Measurements from ENCODE around the gene KANSL1L. TPM values are rescaled to one million over a fixed set of nuclear protein-coding genes. Genes with fewer than 3 reads are reported as not detected.

KANSL1L gene
- total and polyA plus RNA-seq, 10 of the 15 experiments (the other 5 are each of a cell fraction or from before 2014, with no cell fraction given), result 1.2 to 9.5 (median 3.7) TPM

DNA sequence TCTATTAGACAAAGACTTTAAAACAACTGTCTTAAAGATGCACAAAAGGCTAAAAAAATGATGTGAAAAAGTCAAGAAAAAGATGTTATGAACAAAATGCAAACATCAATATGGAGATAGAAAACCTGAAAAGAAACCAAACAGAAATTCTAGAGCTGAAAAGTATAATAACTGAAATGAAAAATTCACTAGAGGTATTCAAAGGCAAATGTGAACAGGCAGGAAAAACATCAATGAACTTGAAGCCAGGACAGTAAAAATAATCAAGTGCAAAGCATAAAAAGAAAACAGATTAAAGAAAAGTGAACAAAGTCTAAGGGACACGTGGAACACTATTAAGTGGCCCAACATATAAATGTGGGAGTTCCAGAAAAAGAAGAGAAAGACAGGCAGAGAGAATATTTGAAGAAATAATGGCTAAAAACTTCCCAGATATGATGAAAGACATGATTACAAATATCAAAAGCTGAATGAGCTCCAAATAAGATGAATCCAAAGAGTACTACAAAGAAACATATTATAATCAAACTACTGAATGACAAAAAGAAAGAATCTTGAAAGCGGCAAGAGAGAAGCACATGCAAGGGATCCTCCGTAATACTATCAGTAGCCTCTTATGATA is 57.5 kb downstream of the KANSL1L start:
- H4K20me1 ChIP-seq (ENCODE audit: control insufficient read depth, insufficient read depth), result no peaks in the 10 kb centered on the region
- ChIA-PET RAD21 (ENCODE audit: unreplicated experiment) (no interaction called here), POLR2A (no interaction called here), CTCF (interaction anchor here (1.0 kb wide), 2 partner anchors 9 to 14 kb away, joined by 3 to 4 read pairs; no protein-coding TSS in a partner anchor), SMC1A (ENCODE audit: uncharacterized antibody, unreplicated experiment) (interaction anchor here (1.0 kb wide), 1 partner anchor 43 kb away, joined by 4 read pairs; no protein-coding TSS in a partner anchor)
- no TSS peak for BruUV-seq (replicated peaks)
- no peaks in the 10 kb centered on the region; the same call in 1 of the 3 replicates for H3K9me3 ChIP-seq (replicated peaks; ENCODE audit: control insufficient read depth, insufficient read depth, low read length)
- no peak for TF ChIP-seq NBN (IDR thresholded peaks at IDR 0.05)
- 0 out of 2 replicates have a peak, but pooled peaks have one; percentile 30 for TF ChIP-seq CBX5 (IDR thresholded peaks at IDR 0.05; ENCODE audit: low read depth)
- intact Hi-C loops (cut with micrococcal nuclease; ENCODE audit: unreplicated experiment), result no loop called here
- no peak overlapping the region for H3K27ac ChIP-seq (ENCODE audit: control insufficient read depth, insufficient read depth)
- FAIRE-seq (no peak), ATAC-seq (no peak), DNase-seq (ENCODE audit: low read depth, low spot score) (no peak)
- H3K4me3 ChIP-seq, result no peak overlapping the region
- no peaks in the 10 kb centered on the region for H3K27me3 ChIP-seq (replicated peaks in 1 of 2; ENCODE audit: control insufficient read depth in 2 of 2, insufficient read depth in 2 of 2, low read length in 1 of 2)
- no peaks in the 10 kb centered on the region for H3K79me2 ChIP-seq (ENCODE audit: control insufficient read depth, insufficient read depth, low read length)
- 67% methylated on average over 3 of the region's 3 CpGs for WGBS (ENCODE audit: insufficient coverage, insufficient replicate concordance, low lambda C conversion rate, missing lambda C conversion rate)
- no peak overlapping the region for H3K4me2 ChIP-seq (ENCODE audit: control insufficient read depth, insufficient read depth)
- H2AFZ ChIP-seq (ENCODE audit: control insufficient read depth, low read depth, low read length), result no peak overlapping the region
- no peaks in the 10 kb centered on the region for H3K36me3 ChIP-seq (ENCODE audit: control insufficient read depth in 2 of 2, insufficient read depth in 2 of 2, low read length in 1 of 2)
- no peaks in the 10 kb centered on the region for H3K4me1 ChIP-seq (ENCODE audit: control insufficient read depth, insufficient read depth, low read length)
- in situ Hi-C loops (cut with MboI), result no loop called here
- no peak overlapping the region for H3K9ac ChIP-seq (ENCODE audit: control insufficient read depth, insufficient read depth, low read length)

DNA sequence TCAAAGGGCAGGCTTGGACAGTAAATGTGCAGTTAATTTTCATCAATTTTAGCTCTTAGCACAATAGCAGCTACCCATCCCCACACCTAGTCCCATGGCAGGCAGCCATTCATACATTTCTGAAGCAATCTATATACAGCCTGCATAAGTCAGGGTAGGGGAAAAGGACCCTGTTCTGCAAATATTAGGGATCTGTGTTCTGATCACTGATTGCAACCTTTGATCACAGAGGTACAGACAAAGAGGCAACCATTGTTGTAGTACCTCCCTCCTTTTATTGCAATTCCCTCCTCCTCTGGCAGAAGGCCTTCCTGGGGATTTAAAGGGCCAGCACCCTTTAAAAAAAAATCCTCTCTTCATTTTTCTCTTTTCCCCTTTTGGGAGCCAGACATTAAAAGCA is 58.3 kb downstream of the KANSL1L start:
- FAIRE-seq (no peak), ATAC-seq (no peak), DNase-seq (ENCODE audit: low read depth, low spot score) (no peak)
- no peak for TF ChIP-seq BACH1 (IDR thresholded peaks at IDR 0.05; ENCODE audit: borderline replicate concordance)
- Histone ChIP-seq H3K9me3 (replicated peaks; ENCODE audit: control insufficient read depth, insufficient read depth, low read length) (no peaks in the 10 kb centered on the region; the same call in 1 of the 3 replicates), H3K9ac (ENCODE audit: control insufficient read depth, insufficient read depth, low read length) (no peak overlapping the region), H3K4me2 (ENCODE audit: control insufficient read depth, insufficient read depth) (no peak overlapping the region), H3K36me3 (ENCODE audit: control insufficient read depth in 2 of 2, insufficient read depth in 2 of 2, low read length in 1 of 2) (no peaks in the 10 kb centered on the region), H4K20me1 (ENCODE audit: control insufficient read depth, insufficient read depth) (no peaks in the 10 kb centered on the region), H3K27ac (ENCODE audit: control insufficient read depth, insufficient read depth) (no peak overlapping the region), H3K4me3 (no peak overlapping the region), H3K79me2 (ENCODE audit: control insufficient read depth, insufficient read depth, low read length) (no peaks in the 10 kb centered on the region), H3K4me1 (ENCODE audit: control insufficient read depth, insufficient read depth, low read length) (no peaks in the 10 kb centered on the region), H2AFZ (ENCODE audit: control insufficient read depth, low read depth, low read length) (no peak overlapping the region), H3K27me3 (replicated peaks in 1 of 2; ENCODE audit: control insufficient read depth in 2 of 2, insufficient read depth in 2 of 2, low read length in 1 of 2) (no peaks in the 10 kb centered on the region)
- intact Hi-C loops (cut with micrococcal nuclease; ENCODE audit: unreplicated experiment), result no loop called here
- RAD21 ChIA-PET (ENCODE audit: unreplicated experiment), result no interaction called here
- POLR2A ChIA-PET, result no interaction called here
- SMC1A ChIA-PET (ENCODE audit: uncharacterized antibody, unreplicated experiment), result no interaction called here
- in situ Hi-C loops (cut with MboI), result no loop called here
- CTCF ChIA-PET, result no interaction called here
- BruUV-seq (replicated peaks), result no TSS peak
